GM18909 (cell line): ENCODE results near the gene NCAPG2.

Source experiments
- ATAC-seq: cut with Tn5 transposase; IDR thresholded peaks from one replicate; pipeline ENCODE4 v1.9.1; 2021; ENCODE audit warnings: mild to moderate bottlenecking; ENCODE audit not compliant: unreplicated experiment, poor library complexity

Gene NCAPG2

DNA sequence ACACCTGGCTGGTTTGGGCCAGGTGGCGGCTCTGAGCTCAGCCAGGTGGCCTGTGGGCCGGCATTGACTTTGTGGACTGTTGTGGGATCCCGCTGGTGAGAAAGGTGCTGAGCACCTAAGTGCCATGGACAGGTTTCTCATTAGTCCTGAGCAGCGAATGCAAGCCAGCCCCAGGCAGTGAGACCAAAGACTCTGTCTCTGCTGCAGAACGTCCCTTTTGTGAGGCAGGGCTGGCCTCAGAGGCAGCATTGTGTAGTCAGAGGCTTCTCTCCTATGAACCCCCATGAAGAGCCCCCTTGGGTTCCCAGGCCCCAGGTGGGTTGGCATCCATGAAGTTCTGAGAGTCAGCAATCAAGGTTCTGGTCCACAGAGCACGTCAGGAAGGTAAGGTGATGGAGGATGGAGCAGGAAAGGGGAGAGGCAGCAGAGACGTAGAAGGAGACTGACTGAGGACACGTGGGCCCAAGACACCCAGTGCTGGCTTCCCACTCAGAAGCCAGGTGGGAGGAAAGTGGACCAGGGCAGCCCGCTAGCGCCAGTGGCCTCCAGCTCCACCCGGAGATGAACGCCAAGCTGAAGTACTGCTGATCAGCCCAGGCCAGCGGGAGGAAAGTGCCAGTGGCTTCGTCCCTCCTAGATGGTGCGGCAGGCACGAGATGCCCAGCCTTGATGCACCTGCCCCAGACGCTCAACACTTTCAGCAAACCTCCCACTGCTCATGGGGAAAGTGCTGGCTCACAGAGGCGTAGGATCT is 97.8 kb downstream of the NCAPG2 start:
- ATAC-seq: no peak

DNA sequence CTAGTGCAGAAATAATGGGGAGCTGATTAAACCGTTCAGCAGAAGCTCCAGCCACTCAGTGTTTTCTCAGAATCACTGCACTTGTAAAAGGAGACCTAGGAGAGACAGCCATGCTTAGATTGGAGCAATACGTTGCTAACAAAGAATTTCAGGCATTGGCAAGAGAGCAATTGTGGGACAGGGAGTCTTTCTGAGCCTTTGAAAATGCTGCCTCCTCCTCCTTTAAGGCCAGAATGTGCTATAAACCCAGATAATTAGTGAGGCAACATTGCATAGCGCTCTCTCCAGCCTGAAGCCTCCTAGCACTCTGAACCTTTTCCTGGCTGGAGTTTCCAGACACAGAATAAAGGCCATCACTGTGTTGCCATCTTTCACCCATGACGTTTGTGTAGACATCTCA is 98.5 kb downstream of the NCAPG2 start:
- ATAC-seq: no peak

GRCh38 chr7:158603773-158604755 is 100.5 kb downstream of the NCAPG2 start:
- ATAC-seq: peak; percentile 22

GRCh38 chr7:158602905-158603772 is 101.5 kb downstream of the NCAPG2 start:
- ATAC-seq: peak; percentile 70

DNA sequence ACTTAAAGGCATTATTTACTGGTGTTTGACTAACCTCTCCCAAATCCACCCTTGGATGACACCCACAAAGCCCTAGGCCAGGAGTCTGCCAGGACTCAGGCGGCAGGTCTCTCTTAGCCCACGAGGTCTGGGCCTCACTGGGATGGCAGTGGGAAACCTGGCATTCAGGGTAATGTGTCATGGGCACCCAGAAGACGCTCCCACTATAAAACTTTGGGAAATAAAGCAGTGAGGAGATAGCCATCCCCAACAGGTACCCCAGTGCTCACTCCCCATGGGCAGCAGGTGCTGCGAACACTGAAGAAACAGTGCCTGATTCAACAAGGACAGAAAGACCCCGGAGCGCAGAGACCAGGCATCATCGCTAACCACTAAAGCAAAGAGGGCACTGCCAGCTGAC is 102.6 kb downstream of the NCAPG2 start:
- no peak for ATAC-seq

DNA sequence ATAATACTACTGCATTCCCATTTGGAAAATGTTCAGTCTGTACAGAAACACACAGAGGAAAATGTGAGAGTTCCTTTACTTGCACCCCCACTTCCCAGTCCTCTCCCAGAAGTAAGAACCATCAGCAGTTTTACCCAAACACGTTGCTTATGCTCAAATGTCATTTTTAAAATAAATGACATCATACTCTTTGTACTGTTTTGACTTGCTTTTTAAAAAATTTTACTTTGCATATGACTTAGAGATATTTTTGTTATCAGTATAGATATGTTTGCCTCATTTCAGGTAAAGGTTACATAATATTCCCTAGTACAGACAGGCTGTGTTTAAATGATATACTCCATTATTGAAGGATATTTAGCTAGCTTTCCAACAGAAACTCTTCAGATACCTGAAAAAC is 103.5 kb downstream of the NCAPG2 start:
- ATAC-seq: no peak

DNA sequence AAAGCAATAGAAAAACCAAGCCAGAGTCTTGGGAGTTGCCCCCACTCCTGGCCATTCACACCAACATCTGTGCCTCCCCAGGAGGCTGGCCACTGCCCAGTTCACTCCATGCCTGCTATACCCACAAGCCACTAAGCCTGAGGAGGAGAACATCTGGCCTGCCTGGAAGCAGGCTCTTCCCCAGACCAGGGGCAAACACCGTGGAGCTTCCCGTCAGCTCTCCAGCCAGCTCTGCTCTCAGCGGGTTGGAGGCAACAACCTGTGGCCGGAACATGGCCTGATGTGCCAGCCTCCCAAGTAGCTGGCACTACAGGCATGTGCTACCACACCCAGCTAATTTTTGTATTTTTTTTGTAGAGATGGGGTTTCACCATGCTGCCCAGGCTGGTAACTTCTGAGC is 107.9 kb downstream of the NCAPG2 start:
- no peak for ATAC-seq

DNA sequence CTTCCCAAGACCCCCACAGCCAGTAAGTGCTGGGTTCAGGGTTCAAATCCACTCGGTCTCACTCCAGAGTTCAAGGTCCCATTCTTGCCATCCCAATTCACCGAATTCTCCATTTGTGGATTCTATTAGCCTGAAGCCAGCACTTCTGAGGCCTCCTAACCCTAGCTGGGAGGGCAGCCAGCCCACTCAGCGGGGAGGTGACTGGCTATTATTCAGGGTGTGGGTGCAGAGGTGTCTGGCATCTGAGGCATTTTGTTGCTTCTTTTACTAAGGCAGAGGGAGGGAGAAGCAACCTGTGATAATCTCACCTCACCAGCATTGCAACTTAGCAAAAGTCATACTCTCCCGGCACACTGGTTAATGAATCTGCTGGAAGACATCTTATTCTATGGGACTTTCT is 108.3 kb downstream of the NCAPG2 start:
- ATAC-seq: no peak

DNA sequence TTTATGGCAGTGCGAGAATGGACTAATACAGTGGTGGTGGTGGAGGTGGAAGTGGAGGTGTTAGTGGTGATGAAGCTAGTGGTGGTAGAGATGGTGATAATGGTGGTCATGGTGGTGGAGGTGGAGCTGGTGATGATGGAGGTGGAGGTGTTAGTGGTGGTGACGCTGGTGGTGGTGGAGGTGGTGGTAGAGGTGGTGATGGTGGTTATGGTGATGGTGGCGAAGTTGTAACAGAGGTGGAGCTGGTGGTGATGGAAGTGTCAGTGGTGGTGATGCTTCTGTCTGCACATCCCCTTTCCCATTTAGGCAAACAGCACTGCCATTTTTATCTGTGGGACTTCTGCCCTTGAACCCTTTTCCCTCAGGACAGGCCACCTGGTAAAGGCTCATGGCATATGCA is 109.5 kb downstream of the NCAPG2 start:
- no peak for ATAC-seq

DNA sequence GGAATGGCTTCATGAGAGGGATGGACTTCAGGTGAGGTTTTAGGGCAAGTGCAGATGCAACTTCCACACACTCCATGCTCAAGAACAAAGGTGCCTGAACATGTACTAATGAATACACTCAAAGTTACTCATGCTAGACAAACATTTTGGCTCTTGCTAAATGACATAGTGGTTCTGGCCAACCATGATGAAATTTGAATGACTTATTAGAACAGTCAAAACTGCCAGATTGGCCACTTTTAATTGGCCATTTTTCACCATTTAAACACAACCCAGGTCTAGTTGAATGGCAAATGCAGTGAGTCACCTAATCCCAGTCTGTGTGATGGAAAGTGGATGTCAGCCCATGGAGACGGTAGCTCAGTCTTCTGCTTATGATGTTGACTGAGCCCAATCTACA is 112.1 kb downstream of the NCAPG2 start:
- no peak for ATAC-seq

DNA sequence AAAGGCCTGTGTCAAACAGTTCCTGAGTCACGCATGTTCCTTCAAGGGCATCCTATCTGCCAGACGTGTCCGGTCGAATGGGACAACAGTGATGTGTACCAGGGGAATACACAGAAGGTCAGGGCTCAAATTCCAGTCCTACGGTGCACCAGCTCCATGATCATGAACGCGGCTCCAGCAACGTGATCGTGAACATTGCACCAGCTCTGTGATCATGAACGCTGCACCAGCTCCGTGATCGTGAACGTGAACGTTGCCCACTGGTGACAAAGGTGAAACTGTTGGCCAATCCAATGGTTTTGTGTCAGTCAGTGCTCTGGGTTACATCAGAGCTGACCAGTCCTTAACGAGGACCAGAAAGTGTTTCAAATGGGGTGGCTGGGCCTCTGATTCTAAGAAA is 112.7 kb downstream of the NCAPG2 start:
- ATAC-seq: no peak

DNA sequence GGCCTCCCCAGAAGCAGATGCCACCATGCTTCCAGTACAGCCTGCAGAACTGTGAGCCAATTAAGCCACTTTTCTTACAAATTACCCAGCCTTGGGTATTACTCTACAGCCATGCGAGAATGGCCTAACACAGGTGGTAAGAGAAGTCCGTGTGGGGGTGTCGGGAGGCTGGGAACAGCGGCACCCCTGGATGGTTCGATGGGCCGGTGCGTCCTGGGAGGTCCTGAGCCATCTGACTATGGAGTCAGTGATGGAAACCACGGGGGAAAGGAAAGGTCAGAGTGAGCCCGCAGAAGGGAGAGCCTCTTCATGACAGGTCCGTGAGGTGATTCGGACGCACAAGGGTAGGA is 114.4 kb downstream of the NCAPG2 start:
- no peak for ATAC-seq

DNA sequence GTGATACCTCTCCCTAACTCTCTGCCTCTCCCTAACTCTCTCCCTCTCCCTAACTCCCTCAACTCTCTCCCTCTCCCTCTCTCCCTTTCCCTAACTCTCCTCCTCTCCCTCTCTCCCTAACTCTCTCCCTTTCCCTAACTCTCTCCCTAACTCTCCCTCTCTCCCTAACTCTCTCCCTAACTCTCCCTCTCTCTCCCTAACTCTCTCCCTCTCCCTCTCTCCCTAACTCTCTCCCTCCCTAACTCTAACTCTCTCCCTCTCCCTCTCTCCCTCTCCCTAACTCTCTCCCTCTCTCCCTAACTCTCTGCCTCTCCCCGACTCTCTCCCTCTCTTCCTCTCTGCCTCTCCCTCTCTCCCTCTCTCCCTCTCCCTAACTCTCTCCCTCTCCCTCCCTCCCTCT is 115.0 kb downstream of the NCAPG2 start:
- no peak for ATAC-seq

DNA sequence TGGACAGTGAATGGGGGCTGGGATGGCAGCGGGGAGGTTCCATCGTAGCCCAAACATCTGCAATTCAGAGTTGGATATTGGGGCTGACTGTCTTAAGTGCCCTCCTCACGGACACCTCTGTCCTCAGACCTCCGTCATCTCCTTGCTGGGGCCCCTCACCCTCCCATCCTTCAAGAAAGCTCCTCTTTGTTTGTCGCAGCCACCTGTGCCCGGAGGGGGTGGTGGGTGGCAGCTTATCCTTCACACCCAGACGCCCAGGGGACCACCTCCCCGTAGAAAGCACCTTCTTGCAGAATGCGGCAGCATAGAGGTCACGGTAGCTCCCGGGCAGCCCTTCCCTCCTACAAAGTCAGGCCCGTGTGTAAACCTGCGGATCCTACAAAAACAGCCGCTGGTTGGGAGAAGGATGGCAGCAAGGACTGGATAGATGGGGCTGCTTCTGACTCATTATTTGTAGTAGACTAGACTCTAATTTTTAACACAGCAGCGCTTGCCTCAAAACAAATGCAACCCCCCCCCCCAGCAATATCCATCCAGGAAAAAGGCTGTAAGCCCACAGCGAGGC is 115.6 kb downstream of the NCAPG2 start:
- no peak for ATAC-seq

GRCh38 chr7:158588085-158588877 is 116.3 kb downstream of the NCAPG2 start:
- no peak for ATAC-seq

DNA sequence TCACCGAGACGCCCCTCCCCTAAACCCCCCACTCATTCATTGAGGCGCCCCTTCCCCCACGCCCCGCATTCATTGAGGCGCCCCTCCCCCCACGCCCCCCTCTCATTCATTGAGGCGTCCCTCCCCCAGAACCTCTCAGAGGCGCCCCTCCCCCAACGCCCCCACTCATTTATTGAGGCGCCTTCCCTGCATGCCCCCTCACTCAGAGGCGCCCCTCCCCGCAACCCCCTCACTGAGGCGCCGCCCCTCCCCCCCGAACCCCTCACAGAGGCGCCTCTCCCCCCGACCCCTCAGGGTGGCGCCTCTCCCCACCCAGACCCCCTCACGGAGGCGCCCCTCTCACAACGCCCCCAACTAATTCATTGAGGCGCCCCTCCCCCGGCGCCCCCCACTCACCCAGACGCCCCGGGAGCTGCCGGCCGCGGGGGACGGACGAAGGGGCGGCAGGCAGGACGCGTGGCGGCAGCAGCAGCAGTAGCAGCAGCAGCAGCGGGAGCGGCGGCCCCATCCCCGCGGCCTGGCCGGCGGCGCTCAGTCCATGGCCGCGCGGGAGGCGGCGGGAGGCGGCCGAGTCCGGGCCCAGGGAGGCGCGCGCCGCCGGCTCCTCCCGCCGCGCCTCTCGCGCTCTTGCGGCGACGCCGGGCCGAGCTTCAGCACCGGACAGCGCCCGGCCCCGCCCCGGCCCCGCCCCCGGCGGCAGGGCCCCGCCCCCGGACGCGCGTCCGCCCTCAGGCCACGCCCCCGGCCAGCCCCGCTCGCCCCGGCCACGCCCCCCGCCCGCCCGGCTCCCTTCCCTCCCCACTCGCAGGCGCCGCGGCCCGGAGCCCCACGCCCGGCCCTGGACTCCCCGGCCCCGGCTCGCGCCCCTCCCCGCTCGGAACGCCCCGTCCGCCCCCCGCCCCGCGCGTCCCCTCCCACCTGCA is 117.2 kb downstream of the NCAPG2 start, which contains the start of gene PTPRN2:
TSS of gene PTPRN2 (minus strand) at position 662 of the 923 bp plus-strand sequence.
- ATAC-seq: peak; percentile 75

GRCh38 chr7:158586499-158587161 is 118.0 kb downstream of the NCAPG2 start:
- ATAC-seq: no peak
